ENCODE data around the gene C20orf204. TPM values are rescaled to one million over a fixed set of nuclear protein-coding genes. Genes with fewer than 3 reads are reported as not detected.

Gene C20orf204
- total RNA-seq, 1 donor: 3.0 TPM

DNA sequence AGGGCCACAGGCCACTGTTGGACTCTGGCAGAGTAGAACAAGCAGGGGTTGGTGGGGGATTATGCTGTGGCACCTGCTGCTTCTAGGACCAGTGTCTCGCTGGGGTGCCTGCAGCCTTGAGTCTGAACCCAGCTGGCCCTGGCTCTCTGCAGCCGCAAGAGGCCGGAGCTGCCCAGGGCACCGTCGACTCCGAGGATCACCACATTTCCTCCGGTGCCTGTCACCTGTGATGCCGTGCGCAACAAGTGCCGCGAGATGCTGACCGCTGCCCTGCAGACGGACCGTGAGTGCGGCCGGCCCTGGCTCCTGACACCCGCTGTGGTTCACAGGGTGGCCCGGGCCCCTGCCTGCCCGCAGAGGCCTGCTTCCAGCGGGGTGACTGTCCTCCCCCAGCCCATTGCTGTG is 33.2 kb downstream of the C20orf204 start:
- no peak for DNase-seq (ENCODE audit: low read depth in 2 of 3, low spot score in 2 of 3)

DNA sequence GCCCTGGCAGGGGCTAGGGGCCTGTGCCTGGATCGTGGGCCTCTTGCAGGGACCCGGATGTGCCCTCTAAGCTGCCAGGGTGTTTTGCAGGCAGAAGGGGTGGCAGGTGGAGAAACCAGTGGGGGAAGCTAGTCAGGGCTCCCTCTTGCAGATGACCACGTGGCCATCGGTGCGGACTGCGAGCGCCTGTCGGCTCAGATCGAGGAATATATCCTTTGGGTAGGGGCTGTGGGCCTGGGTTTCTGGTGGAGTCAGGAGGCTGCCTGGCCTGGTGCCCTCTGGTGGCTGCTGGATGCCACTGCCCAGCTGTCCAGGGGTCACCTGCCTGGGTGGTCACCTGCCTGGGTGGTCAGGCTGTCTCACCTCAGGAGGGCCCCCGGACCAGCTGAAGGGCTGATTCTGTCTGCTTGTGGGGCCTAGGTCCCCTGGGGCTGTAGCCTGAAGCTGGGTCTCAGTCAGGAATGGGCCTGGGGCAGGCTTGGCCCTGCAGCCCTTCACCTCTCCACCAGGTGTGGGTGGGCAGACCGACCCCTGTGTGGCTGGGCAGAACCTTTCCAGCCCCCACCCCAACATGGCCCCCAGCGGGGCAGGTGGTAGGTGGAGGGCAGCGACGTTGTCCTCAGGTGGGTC is 33.7 kb downstream of the C20orf204 start:
- no peak for DNase-seq (ENCODE audit: low read depth in 2 of 3, low spot score in 2 of 3)

DNA sequence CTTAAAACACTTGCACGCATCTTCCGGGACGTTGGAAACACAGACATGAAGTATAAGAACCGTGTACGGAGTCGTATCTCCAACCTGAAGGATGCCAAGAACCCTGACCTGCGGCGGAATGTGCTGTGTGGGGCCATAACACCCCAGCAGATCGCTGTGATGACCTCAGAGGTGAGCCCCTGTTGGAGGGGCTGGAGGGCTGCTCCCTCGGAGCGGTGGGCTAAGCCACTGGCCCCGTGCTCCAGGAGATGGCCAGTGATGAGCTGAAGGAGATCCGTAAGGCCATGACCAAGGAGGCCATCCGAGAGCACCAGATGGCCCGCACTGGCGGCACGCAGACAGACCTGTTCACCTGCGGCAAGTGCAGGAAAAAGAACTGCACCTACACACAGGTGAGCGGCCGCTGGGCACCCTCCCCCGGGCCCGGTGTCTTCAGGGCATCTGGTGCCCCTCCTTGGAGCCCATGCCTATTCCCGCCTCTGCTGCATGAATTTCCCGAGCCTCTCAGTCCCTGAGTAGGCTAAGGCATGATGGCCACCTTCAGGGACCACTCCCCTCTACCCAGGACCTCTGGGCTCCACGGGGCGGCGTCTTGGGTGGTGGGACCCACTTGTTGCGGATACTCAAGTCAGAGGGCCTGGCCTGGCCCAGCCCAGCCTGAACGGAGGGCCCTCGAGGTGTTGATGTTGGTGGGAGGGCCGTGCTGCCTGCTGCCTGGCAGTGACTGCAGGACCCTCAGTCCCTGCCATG is 34.4 kb downstream of the C20orf204 start:
- no peak for DNase-seq (ENCODE audit: low read depth in 2 of 3, low spot score in 2 of 3)

DNA sequence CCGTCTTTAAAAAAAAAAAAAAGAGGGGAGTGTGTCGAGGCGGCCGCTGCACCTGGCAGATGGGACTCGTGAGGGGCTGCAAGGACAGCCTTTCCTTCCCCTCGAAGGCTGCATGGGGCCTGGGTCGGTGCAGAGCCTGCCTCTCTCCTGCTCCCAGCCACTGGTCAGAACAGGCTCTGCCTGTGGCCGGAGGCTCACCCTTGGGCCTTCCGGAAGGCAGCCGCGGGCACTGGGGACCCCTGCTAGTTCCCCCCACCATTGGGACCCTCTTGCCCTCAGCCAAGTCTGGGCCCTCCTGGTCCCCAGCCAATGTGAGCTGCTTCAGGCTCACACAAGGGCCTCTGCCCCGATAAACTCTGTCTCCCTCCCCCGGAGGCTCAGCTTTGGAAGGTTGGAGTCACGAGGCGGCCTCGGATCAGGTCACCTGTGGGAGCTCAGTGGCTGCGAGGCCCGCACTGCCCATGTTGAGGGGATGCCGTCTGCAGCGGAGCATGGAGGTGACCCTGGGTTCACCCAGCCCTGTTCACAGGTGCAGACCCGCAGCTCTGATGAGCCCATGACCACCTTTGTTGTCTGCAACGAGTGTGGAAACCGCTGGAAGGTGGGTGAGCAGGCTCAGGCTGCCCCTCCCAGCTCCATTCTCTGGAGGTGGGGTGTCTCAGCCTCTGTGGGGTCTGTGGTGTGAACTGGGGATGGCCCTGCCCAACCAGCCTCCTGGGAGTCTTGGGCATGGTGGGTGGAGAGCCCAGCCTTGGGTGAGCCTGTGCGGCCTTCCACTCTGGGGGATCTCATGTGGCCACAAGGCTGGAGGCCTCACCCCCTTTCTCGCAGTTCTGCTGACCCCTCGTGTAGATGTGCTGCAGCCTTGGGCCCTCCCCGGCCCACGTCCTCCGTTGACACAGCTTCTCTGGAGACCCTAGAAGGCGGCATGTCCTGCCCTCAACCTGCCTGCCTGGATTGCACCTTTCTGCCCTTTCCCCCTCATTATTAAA is 35.7 kb downstream of the C20orf204 start:
- no peak for DNase-seq (ENCODE audit: low read depth in 2 of 3, low spot score in 2 of 3)

DNA sequence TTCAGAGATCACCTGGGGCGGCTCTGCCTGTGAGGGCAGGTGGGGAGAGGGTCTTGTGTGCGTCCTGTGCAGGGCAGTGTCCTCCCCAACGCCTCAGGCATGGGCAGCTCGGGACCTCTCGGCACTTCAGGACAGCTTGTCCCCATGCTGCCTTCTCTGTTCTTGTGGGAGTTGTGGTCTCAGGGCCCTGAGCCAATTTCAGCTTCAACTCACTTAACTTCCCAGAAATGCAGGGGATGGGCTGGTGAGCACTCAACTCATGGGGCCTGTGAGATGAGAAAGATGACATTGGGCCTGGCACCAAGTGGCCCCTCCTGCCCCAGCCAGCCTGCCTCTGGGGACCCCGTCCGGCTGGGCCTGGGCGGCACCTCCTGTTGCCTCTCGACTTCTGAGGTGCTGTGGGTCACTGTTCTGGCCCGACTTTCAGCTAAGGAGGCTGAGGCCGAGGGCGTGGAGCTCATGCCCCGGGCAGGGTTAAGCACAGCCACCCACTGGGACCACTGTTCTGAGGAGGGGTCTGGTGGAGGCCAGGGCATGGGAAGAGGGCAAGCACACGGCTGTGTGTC is 36.6 kb downstream of the C20orf204 start:
- no peak for DNase-seq (ENCODE audit: low read depth in 2 of 3, low spot score in 2 of 3)

DNA sequence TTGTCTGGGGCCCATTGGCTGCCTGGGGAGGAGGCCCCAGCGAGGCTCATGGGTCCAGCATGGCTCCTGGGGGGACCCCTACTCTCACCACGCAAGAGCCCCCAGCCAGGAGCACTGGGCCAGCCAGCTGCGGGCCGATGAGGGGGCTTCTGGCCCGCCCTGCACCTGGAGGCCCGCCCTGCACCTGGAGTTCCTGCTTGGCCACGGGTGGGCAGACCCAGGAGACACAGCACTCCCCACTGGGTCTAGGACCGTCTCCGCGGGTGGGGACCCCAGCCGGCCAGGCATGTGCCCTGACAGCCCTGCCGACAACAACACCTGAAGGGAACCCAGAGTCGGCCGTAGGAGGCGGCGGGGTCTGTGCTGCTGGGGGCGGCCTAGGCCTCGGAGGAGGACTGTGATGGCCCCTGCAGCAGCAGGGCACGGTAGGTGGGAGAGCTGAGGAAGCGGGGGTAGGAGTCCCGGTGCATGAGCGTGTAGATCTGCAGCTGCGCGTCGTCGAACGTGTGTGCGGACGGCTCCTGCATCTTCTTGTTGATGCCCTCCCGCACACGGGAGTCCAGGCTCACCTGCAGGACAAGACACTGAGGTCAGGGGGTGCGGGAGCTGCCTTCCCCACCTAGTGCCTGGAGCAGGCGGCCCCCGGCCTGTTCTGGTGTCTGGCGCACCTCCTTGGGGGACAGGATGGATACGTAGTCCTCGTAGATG is 37.6 kb downstream of the C20orf204 start:
- DNase-seq (ENCODE audit: low read depth in 2 of 3, low spot score in 2 of 3): no peak

DNA sequence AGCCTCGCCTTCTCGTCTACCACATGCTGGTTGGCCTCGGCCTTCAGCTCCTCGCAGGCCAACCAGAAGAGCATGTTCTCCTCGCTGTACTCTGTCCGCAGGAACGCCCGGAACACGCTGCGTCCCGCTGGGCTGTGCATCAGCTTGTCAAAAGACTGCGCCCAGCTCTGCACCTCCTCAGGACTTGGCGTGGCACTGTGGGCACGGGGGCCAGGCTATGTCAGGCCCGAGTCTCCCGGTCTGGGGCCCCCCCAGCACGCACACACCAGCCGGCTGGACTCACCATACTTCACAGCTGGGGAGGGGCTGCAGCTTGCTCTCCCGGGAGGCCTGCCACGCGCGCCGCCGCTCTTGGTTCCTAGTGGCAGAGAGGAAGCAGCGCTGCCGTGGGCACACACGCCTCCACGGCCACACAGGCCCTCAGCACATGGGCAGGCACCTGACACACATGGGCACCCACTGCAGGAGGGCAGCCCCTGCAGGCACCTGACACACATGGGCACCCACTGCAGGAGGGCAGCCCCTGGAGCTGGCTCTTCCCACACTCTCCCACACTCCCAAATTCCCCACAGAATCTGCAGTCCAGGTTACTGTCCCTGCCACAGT is 38.3 kb downstream of the C20orf204 start:
- DNase-seq (ENCODE audit: low read depth in 2 of 3, low spot score in 2 of 3): no peak

DNA sequence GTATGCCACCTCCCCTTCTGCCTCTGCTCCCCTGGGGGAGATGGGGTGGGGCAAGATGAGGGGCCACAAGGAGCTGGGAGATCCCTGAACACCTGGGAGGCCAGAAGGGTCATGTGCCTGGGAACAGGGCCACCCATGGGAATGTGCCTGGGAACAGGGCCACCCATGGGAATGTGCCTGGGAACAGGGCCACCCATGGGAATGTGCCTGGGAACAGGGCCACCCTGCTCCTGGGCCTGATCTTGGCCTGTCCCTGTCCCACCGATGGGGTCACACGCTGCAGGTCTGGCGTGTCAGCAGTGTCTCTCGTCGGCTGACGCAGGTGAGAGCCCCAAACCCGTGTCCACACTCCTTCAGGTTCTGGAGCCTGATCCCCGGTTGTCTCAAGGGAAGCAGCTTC is 39.0 kb downstream of the C20orf204 start:
- no peak for DNase-seq (ENCODE audit: low read depth in 2 of 3, low spot score in 2 of 3)

DNA sequence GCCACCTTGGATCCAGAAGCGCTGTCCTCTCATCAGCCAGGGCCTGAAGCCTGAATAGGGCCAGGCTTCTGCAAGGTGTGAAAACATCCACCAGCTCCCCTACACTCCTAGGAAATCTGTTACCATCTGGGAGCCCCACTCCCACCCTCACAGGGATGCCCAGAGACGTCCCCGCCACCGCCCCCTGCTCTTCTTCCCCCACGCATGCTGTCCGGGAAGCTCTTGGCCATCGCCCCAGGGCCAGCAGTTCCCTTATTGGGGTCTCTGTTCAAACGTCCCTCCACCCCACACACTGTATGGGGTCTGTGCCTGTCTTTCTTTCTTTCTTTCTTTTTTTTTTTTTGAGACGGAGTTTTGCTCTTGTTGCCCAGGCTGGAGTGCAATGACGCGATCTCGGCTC is 39.6 kb downstream of the C20orf204 start:
- no peak for DNase-seq (ENCODE audit: low read depth in 2 of 3, low spot score in 2 of 3)

DNA sequence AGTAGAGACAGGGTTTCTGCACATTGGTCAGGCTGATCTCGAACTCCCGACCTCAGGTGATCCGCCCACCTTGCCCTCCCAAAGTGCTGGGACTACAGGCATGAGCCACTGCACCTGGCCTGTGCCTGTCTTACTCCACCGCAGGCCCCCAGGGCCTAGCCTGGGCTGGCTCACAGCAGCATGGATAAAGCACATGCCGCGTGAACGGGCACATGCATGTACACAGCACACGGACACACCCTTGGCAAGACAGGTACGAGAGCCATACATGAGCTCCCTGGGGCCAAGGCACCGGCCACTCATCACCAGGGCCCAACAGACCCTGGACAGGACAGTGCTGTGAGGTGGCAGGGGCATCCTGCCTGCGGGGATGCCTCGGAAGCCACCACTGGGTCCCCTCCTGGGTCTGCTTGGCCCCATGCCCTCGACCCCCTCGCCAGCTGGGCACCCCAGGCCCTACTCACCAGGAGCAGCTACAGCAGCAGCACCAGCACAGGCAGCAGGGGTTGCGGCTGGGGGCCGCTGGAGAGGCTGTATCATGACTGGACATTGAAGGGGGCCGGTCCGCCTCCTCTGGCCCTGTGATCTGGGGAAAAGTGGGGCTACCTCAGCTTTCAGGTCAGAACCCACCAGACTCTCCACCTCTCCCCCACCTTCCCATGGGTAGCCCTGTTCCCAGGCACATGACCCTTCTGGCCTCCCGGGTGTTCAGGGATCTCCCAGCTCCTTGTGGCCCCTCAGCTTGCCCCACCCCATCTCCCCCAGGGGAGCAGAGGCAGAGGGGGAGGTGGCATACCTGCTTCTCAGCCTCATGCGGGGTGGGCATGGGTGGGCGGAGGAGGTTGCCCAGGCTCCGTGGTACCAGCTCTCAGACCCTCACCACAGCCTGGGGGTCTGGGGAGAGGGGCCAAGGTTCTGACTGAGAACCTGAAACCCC is 40.3 kb downstream of the C20orf204 start:
- DNase-seq (ENCODE audit: low read depth in 2 of 3, low spot score in 2 of 3): no peak

DNA sequence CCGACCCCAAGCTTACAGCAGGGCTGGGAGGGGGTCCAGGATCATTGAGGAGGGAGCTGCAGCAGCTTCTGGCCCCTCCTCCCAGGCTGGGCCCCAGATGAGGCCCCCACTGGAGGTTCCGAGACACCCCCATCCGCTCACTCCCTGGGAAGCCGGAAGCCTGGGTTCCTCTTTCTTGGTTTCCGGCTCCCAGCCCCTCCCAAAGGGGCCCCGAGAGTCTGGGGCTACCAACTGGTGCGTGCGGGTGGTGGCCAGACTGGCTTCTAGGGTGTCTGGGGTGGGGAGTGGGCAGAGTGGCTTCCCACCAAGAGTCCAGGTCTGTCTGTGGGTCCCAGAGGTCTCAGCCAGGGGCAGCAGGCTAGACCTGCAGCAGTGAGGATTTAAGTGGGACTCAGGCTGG is 41.1 kb downstream of the C20orf204 start:
- DNase-seq (ENCODE audit: low read depth in 2 of 3, low spot score in 2 of 3): peak in 2 of 3 donors; percentile 74 to 78

DNA sequence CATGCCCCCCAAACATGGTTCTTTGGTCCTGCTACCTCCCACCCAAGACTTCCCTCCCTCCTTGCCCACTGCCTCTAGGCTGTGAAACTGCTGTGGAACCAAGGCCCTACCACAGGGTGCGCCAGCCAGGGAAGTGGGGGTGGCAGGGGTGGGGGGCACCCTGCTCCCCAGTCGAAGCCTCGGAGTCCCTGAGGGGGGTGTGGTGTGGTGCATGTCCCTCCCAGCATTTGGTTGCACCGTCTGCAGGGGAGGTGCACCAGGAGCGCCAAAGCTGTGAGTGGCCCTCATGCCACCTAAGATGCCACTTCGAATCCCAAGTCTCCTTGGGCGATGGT is 41.5 kb downstream of the C20orf204 start:
- DNase-seq (ENCODE audit: low read depth in 2 of 3, low spot score in 2 of 3): no peak

DNA sequence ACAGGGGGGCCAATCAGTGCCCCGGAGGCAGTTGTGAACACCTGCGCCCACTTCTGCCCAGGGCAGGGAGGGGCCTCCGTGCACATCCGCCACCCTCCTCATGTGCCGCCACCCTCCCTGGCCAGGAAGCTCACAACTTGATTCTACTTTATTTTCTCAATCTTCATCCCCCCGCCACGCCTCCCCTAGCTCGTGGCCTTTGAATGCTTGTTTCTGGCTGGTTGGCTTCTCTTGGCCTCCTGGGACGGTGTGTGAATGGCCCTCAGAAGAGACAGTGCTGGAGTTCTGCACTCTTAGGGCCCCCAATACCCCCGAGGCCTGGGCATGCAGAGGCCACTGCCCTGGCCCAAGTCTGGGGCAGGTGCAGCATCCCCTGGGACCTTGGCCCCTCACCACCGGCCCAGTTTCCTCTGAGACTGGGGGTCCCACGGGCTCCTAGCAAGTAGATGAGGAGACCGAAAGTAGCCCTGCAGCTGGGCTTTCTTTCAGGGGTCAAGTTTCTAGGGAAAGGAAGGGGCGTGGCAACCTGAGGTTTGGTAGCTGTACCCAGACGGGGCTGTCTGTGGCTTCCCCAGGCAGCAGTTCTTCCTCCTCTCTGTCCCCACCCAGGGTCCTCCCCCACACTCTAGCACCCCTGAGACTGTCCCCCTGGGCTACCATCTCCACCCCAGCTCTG is 42.0 kb downstream of the C20orf204 start:
- DNase-seq (ENCODE audit: low read depth in 2 of 3, low spot score in 2 of 3): peak in 2 of 3 donors; percentile 38 to 52

DNA sequence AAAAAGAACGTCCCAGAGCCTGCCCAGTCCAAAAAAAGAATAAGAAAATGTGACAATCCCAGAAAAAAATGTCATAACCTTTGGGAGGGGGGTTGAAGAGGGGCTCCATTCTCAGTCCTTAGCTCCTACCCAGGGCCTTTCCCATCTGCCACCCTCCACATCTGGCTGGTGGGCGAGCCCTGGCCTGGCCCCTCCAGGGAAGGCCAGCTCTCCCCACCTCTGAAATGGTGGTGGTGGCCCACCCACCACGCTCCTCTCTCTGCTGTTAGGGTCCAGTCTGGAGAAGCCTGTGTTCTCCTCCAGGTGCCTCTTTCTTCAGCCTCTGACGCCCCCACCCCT is 42.9 kb downstream of the C20orf204 start:
- no peak for DNase-seq (ENCODE audit: low read depth in 2 of 3, low spot score in 2 of 3)

DNA sequence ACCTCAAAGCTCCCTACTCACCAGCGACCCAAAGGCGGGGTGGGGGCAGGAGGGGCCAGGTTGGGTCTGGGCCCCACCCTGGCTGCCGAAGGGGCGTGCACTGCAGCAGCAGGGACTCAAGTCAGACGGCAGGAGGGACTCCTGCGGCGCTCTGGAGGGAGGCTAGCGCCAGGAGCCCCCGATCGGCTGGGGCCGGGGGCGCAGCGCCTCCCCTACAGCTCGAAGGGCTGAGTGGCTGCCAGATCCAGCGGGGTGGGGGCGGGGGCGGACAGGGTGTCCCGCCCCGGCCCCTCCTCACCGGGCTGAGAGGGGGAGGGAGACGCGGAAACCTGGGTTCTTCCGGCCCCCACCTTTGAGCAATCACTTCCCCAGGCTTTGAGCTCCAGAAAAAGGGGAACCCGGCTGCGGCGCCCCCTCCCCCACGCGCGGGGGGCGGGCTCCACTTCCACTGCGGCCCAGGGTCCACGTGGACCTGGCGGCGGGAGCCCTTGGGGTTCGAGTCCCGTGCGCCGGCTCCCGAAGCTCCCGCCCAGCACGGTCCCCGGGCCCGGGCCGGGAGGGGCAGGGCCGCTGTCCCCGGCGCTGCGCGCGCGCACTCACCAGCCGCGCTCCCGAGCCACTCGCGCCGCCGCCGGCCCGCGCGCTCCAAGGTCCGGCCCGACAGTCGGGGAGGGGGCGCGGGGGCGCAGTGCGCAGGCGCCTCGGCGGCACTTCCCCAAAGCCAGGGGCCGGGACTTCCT is 43.5 kb downstream of the C20orf204 start, which contains the start of gene RGS19:
RGS19 (minus strand) TSS at position 246 of the 740 bp plus-strand sequence. CDS start 2,632 bp downstream, outside the sequence.
- DNase-seq (ENCODE audit: low read depth in 2 of 3, low spot score in 2 of 3): peak; percentile 50 to 94 (median 91)

DNA sequence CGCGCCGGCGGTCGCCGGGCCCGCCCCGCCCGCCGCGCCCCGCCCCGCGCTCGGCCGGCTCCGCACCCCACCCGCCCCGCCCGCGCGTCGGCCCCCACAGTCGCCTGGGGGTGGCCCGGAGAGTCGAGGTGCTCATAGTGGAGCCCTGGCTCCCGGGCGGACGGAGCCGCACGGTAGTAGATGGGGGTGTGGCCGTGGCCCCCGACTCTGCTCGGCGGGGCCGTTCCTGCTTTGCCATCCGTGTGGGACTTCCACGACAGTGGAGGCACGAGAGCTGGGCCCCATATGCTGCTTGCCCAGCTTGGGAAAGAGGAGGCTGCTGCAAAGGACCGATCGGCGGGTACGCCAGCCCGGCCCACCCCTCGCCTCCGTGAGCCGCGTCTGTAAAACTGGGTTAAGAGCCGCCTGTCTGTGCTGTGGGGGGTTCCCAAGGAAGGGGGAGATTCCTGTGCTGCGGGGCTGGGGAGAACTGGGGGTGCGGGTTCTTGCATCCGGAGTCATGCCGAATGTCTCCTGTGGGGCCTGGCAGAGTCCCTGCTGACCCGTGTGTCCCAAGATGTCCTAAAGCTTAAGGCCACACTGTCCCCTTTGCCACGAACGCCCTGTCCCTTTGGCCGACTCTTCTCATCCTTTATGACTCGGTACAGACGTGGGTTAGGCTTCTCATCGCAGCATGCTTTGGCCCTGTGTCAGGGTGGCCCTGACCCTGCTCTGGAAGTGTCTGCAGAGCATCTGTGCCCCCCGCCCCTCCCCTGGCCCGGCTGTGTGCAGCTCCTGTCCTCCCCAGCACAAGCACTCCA is 44.2 kb downstream of the C20orf204 start, which contains the start of gene OPRL1:
OPRL1 (plus strand) TSS at position 70 of the 800 bp plus-strand sequence. CDS start 12,639 bp downstream, outside the sequence.
- peak in 2 of 3 donors; percentile 32 to 33 for DNase-seq (ENCODE audit: low read depth in 2 of 3, low spot score in 2 of 3)
